HG03039 (cell line): ENCODE data around the gene ACSM5.

Experiments
- ATAC-seq: cut with Tn5 transposase; IDR thresholded peaks from one replicate; pipeline ENCODE4 v1.9.1; 2021; ENCODE audit warnings: mild to moderate bottlenecking, moderate library complexity; ENCODE audit not compliant: unreplicated experiment

The ACSM5 gene

GRCh38 chr16:20409398-20410120, at the start of gene ACSM5:
Gene ACSM5, plus strand, starts transcription at chr16:20409534. Its CDS starts 1,951 bp downstream, at chr16:20411485.
- ATAC-seq, result no peak

- no peak for ATAC-seq
These were observed 49.3 kb upstream of the ACSM5 start for GRCh38 chr16:20359997-20360396.

- ATAC-seq, result no peak
These were observed 46.1 kb upstream of the ACSM5 start for GRCh38 chr16:20363191-20363590.

- ATAC-seq, result no peak
These were observed 45.3 kb upstream of the ACSM5 start for GRCh38 chr16:20364051-20364450.

GRCh38 chr16:20369452-20370054, 39.8 kb upstream of the ACSM5 start:
- no peak for ATAC-seq

GRCh38 chr16:20372701-20373100, 36.6 kb upstream of the ACSM5 start:
- ATAC-seq, result no peak

GRCh38 chr16:20377181-20377580, 32.2 kb upstream of the ACSM5 start:
- ATAC-seq, result no peak

GRCh38 chr16:20380782-20381181, 28.6 kb upstream of the ACSM5 start:
- no peak for ATAC-seq

GRCh38 chr16:20382202-20382948, 27.0 kb upstream of the ACSM5 start:
- no peak for ATAC-seq

GRCh38 chr16:20383106-20384029, 26.0 kb upstream of the ACSM5 start:
- ATAC-seq, result no peak

- no peak for ATAC-seq
These were observed 23.2 kb upstream of the ACSM5 start for GRCh38 chr16:20385844-20386832.

GRCh38 chr16:20387978-20388377, 21.4 kb upstream of the ACSM5 start:
- no peak for ATAC-seq

- no peak for ATAC-seq
These were observed 20.5 kb upstream of the ACSM5 start for GRCh38 chr16:20388854-20389253.

GRCh38 chr16:20391045-20391444, 18.3 kb upstream of the ACSM5 start:
- ATAC-seq, result no peak

GRCh38 chr16:20393801-20394577, 15.3 kb upstream of the ACSM5 start:
- no peak for ATAC-seq

- ATAC-seq, result no peak
These were observed 13.4 kb upstream of the ACSM5 start for GRCh38 chr16:20395946-20396345.

- ATAC-seq, result no peak
These were observed 12.4 kb upstream of the ACSM5 start for GRCh38 chr16:20396846-20397467.

- ATAC-seq, result no peak
These were observed 11.8 kb upstream of the ACSM5 start for GRCh38 chr16:20397468-20398074.
